Measurements from ENCODE around the gene SLC16A2.

DNA sequence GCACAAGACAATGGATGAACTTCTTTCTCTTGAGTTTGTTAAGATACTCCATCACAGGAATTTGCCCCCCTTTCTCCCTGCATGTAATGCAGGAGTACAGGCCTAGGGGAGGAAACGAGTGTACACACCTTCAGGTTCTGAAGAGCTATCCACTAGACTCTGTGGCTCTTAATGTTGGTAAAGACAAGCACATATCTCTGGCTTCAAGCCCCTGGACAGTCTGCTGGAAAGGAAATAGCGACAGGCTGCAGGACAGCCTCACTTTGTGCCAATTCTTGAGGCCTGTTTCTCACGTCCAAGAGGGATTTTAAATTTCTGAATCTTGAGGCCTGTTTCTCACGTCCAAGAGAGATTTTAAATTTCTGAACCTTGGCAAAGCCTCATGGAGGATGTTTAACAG lies 106.1 kb downstream of the SLC16A2 start:
- TF ChIP-seq, protein P1, sequence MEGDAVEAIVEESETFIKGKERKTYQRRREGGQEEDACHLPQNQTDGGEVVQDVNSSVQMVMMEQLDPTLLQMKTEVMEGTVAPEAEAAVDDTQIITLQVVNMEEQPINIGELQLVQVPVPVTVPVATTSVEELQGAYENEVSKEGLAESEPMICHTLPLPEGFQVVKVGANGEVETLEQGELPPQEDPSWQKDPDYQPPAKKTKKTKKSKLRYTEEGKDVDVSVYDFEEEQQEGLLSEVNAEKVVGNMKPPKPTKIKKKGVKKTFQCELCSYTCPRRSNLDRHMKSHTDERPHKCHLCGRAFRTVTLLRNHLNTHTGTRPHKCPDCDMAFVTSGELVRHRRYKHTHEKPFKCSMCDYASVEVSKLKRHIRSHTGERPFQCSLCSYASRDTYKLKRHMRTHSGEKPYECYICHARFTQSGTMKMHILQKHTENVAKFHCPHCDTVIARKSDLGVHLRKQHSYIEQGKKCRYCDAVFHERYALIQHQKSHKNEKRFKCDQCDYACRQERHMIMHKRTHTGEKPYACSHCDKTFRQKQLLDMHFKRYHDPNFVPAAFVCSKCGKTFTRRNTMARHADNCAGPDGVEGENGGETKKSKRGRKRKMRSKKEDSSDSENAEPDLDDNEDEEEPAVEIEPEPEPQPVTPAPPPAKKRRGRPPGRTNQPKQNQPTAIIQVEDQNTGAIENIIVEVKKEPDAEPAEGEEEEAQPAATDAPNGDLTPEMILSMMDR (IDR thresholded peaks at IDR 0.05; ENCODE audit: insufficient read depth, low read length) = no peak
- TF ChIP-seq POLR2AphosphoS5 (IDR thresholded peaks at IDR 0.05; ENCODE audit: low read depth) = no peak
- TF ChIP-seq, protein P2, sequence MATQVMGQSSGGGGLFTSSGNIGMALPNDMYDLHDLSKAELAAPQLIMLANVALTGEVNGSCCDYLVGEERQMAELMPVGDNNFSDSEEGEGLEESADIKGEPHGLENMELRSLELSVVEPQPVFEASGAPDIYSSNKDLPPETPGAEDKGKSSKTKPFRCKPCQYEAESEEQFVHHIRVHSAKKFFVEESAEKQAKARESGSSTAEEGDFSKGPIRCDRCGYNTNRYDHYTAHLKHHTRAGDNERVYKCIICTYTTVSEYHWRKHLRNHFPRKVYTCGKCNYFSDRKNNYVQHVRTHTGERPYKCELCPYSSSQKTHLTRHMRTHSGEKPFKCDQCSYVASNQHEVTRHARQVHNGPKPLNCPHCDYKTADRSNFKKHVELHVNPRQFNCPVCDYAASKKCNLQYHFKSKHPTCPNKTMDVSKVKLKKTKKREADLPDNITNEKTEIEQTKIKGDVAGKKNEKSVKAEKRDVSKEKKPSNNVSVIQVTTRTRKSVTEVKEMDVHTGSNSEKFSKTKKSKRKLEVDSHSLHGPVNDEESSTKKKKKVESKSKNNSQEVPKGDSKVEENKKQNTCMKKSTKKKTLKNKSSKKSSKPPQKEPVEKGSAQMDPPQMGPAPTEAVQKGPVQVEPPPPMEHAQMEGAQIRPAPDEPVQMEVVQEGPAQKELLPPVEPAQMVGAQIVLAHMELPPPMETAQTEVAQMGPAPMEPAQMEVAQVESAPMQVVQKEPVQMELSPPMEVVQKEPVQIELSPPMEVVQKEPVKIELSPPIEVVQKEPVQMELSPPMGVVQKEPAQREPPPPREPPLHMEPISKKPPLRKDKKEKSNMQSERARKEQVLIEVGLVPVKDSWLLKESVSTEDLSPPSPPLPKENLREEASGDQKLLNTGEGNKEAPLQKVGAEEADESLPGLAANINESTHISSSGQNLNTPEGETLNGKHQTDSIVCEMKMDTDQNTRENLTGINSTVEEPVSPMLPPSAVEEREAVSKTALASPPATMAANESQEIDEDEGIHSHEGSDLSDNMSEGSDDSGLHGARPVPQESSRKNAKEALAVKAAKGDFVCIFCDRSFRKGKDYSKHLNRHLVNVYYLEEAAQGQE (IDR thresholded peaks at IDR 0.05; ENCODE audit: insufficient replicate concordance, low read depth) = no peak

Measured in HL-60 (cell line).